K562 (cell line): ENCODE data around the gene KRTAP19-3.

Experiments used
- EP300 ChIP-seq: IDR thresholded peaks from 2 replicates; pipeline ENCODE4 v1.6.1; 2012; ENCODE audit warnings: low read length, improper control_type of control experiment
- FOS ChIP-seq: IDR thresholded peaks from 3 replicates; pipeline ENCODE4 v1.6.1; 2011; ENCODE audit not compliant: insufficient read length; ENCODE audit errors: extremely low read depth
- HNRNPL ChIP-seq: fragments of 200-400 bp; formaldehyde crosslinking; IDR thresholded peaks from 2 replicates; pipeline ENCODE4 v1.6.1; 2017; ENCODE audit warnings: low read depth, mild to moderate bottlenecking, low read length
- PHB2 ChIP-seq: fragments of 450-650 bp; IDR thresholded peaks from 2 replicates; pipeline ENCODE4 v1.6.1; 2017; ENCODE audit warnings: low read depth
- POLR2A ChIP-seq: fragments of 450-650 bp; conservative IDR thresholded peaks from 2 replicates; pipeline ENCODE4 v1.6.1; 2016
- PTTG1 ChIP-seq: fragments of 450-650 bp; IDR thresholded peaks from 2 replicates; pipeline ENCODE4 v1.6.1; 2016; ENCODE audit warnings: low read depth, mild to moderate bottlenecking, missing genetic modification characterization, missing compliant biosample characterization
- RCOR1 ChIP-seq, 2 experiments: IDR thresholded peaks; 2 replicates each; pipeline ENCODE4 v1.6.1; 2012; ENCODE audit warnings: low read depth in 2 of 2, low read length in 2 of 2, borderline replicate concordance in 1 of 2, improper control_type of control experiment in 1 of 2
- RNF2 ChIP-seq: sonication (generic); IDR thresholded peaks from 2 replicates; pipeline ENCODE4 v1.6.1; 2016
- ZBTB1 ChIP-seq: sonication (generic); formaldehyde crosslinking; IDR thresholded peaks from 2 replicates; pipeline ENCODE4 v1.8.1; 2023; ENCODE audit warnings: missing genetic modification reagents, low read depth, mild to moderate bottlenecking, borderline replicate concordance
- ZNF311 ChIP-seq: fragments of 250-450 bp; sonication (Bioruptor Pico); IDR thresholded peaks from 2 replicates; pipeline ENCODE4 v1.4.0; 2020; ENCODE audit warnings: mild to moderate bottlenecking, moderate library complexity
- ZNF766 ChIP-seq: fragments of 200-800 bp; sonication (Bioruptor generic); conservative IDR thresholded peaks from 2 replicates; pipeline ENCODE4 v1.6.1; 2016; ENCODE audit warnings: missing genetic modification characterization, missing compliant biosample characterization
- TF ChIP-seq, protein P1 (sequence below), 3 experiments: IDR thresholded peaks in 2 of 3; conservative IDR thresholded peaks in 1 of 3; 2 replicates each; pipeline ENCODE4 v1.5.1; 2011 to 2012; ENCODE audit warnings: low read length in 3 of 3, mild to moderate bottlenecking in 3 of 3, control low read depth in 2 of 3, improper control_type of control experiment in 1 of 3, inconsistent platforms in 1 of 3, low read depth in 1 of 3, mixed read lengths in 1 of 3, moderate library complexity in 1 of 3; ENCODE audit not compliant: insufficient read depth in 2 of 3
- TF ChIP-seq, protein P2 (sequence below): sonication (generic); formaldehyde crosslinking; IDR thresholded peaks from 2 replicates; pipeline ENCODE4 v1.8.1; 2023; ENCODE audit warnings: mild to moderate bottlenecking, missing genetic modification reagents, moderate library complexity

DNA sequence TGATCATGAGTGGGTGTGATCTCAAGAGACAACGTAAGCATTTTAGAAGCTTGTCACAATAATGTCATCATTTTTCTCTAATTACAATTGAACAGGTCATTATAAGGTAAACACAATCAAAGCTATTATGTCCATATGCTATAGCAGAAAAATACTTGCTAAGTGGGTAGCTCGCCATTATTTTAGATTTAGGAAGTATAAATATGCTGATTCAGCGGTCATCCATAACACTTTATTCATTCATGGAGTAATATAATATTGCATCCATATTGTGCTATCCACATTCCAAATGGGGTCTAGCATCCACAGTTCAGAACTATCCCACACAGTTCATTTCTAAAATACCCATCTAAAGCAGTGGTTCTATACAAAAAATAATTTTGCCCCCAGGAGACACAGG, 43.3 kb downstream of the KRTAP19-3 start:
- TF ChIP-seq RCOR1 (IDR thresholded peaks at IDR 0.05; ENCODE audit: borderline replicate concordance in 1 of 2, low read depth in 2 of 2, low read length in 2 of 2): no peak
- TF ChIP-seq ZNF766 (CRISPR knock-in tag): no peak
- TF ChIP-seq EP300: no peak
- no peak for TF ChIP-seq ZNF311 (CRISPR knock-in tag)
- TF ChIP-seq, protein P1, sequence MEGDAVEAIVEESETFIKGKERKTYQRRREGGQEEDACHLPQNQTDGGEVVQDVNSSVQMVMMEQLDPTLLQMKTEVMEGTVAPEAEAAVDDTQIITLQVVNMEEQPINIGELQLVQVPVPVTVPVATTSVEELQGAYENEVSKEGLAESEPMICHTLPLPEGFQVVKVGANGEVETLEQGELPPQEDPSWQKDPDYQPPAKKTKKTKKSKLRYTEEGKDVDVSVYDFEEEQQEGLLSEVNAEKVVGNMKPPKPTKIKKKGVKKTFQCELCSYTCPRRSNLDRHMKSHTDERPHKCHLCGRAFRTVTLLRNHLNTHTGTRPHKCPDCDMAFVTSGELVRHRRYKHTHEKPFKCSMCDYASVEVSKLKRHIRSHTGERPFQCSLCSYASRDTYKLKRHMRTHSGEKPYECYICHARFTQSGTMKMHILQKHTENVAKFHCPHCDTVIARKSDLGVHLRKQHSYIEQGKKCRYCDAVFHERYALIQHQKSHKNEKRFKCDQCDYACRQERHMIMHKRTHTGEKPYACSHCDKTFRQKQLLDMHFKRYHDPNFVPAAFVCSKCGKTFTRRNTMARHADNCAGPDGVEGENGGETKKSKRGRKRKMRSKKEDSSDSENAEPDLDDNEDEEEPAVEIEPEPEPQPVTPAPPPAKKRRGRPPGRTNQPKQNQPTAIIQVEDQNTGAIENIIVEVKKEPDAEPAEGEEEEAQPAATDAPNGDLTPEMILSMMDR (IDR thresholded peaks at IDR 0.05 in 2 of 3, conservative IDR thresholded peaks at IDR 0.05 in 1 of 3; ENCODE audit: insufficient read depth in 2 of 3, low read depth in 1 of 3, low read length in 3 of 3): no peak
- TF ChIP-seq FOS: no peak
- TF ChIP-seq ZBTB1 (CRISPR knock-in tag): no peak
- no peak for TF ChIP-seq POLR2A
- TF ChIP-seq, protein P2, sequence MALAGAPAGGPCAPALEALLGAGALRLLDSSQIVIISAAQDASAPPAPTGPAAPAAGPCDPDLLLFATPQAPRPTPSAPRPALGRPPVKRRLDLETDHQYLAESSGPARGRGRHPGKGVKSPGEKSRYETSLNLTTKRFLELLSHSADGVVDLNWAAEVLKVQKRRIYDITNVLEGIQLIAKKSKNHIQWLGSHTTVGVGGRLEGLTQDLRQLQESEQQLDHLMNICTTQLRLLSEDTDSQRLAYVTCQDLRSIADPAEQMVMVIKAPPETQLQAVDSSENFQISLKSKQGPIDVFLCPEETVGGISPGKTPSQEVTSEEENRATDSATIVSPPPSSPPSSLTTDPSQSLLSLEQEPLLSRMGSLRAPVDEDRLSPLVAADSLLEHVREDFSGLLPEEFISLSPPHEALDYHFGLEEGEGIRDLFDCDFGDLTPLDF (CRISPR knock-in tag): no peak
- TF ChIP-seq PHB2: no peak
- TF ChIP-seq RNF2: no peak
- TF ChIP-seq PTTG1 (tag): no peak
- TF ChIP-seq HNRNPL: no peak
